ELR (cell line): ENCODE data around the gene TP53RK.

Source experiments
- DNase-seq: peaks from one replicate; pipeline ENCODE4 v3.0.0-alpha.2; 2015; ENCODE audit warnings: low read depth

The TP53RK gene

DNA sequence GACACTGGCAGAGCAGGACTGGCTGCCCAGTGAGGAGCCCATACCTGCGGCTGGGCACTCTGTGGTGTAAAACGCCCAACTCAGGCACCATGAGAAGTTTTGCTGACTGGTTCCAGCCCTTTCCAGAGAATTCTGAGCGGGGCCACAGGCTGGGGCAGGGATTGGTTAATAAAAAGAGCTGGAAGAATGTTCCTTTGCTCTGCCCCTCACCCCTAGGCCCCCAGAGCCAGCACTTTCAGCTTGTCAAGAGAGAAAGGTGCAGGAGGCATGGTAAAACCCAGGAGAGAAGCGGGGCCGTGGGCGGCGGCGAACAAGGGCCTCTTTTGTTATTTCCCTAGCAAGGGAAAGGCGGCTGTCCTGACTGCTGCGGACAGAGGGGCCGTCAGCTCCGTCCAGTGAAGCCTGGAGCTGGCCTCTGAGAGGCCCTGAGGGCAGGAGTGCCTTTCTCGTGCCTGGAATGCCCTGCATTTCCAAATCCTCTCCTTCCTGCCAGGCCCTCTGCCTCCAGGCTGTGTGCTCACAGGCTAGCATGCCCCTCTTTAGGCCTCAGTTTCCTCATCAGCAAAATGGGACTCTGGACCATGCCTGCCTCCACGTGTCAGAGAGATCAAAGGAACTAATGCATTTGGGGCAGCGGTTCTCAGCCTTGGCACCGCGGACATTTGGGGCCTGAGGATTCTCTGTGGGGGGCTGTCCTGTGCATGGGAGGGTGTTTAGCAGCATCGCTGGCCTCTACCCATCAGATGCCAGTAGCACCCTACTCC lies 50.9 kb downstream of the TP53RK start:
- no peak for DNase-seq

DNA sequence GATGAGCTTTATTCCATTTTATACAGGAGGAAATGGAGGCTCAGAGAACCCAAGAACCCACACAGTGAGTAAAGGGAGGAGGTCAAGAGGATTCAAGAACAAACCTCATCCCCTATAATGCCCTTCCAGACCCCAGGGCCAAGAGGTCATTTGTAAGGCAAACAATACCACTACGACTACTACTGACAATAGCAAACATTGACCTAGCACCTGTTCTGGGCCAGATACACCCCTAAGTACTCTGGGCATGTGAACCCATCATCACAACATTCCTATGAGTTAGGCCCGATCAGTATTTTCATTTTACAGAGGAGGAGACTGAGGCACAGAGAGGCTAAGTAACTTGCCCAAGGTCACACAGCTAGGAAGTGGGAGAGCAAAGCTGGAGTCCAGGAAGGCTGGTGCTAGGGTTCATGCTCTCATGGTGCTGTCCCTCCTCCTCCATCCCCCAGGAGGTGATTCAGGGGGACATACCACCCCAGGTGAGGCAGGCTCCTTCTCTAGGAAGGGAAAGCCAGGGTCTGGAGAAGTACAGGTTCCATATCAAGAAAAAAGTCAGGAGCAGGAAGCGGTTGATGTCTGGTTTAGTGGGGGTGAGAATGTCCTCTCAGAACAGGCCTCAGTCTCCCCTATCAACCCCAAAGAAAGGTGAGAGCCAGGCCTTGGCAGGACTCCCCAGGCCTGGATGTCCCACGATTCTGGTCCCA lies 51.7 kb downstream of the TP53RK start:
- DNase-seq: no peak

DNA sequence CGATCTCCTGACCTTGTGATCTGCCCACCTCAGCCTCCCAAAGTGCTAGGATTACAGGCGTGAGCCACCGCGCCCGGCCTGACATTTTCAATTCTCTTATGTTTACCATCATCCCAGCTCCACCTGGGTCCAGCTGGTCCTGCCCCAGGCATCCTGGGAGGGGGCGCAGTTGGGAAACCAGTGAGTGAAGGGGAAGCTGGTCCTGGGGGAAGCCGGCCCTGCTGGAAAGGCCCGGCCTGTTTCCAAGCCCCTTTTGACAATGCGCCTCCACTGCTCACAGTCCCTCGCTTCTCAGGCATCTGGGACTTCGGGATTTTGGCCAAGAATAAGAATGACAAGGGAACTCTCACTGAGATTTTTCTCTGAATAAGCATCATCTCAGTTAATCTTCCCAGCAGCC lies 52.2 kb downstream of the TP53RK start:
- DNase-seq: no peak

DNA sequence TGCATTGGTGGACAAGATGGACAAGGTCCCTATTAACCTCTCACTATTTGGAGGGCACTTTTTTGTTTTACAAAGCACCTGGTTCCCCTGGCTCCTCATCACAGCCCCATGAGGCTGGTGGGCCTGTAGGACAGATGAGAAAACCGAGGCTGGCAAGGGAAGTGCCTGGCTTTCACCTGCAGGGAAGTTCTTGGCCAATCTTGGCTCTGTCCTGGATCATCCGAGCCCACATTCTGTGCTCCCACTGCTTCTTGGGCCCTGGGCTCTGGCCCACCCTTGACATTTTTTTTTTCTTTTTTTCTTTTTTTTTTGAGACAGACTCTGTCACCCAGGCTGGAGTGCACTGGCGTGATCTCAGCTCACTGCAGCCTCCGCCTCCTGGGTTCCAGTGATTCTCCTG lies 52.7 kb downstream of the TP53RK start:
- no peak for DNase-seq

DNA sequence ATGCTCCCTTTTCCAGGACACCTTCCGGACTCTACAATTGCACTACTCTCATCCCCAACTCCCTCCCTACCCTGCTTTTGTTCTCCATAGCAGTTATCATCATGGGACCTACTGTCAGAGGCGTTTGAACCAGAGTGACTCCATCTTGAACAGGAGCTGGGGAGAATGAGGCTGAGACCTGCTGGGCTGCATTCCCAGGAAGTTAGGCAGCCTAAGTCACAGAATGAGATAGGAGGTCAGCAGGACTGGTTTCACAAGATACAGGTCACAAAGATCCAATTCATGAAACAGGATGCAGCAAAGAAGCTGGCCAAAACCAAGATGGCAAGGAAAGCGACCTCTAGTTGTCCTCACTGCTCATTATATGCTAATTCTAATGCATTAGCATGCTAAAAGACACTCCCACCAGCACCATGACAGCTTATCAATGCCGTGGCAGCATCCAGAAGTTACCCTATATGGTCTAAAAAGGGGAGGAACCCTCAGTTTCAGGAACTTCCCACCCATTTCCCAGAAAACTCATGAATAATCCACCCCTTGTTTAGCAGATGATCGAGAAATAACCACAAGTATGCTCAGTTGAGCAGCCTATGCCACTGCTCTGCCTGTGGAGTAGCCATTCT lies 53.6 kb downstream of the TP53RK start:
- no peak for DNase-seq

DNA sequence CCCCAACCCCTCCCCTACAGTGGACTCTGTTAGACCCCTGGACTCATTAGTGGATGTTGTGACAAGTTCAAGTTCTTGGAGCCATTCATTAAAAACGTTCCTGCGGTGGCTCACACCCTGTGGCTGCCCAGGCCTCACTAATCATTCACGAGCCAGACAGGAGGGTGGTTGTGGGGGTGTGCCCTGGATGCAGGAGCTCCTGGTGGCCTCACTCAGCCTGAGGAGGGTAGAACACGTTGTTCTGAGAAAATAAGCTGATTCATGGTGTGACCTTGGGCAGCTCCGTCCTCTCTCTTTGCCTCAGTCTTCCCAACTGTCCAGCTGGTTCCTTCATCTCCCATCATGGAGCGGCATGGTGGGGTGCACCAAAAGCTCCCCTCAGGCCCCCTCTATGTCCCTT lies 54.7 kb downstream of the TP53RK start:
- DNase-seq: no peak
